Esophagus squamous epithelium (tissue), 5 donors: ENCODE data around the gene CASP7. TPM values are rescaled to one million over a fixed set of nuclear protein-coding genes. Genes with fewer than 3 reads are reported as not detected.

ENCODE experiments used
- DNase-seq: peaks from one replicate; lab custom pipeline; 2025; lab: John Stamatoyannopoulos, UW
- H3K27ac ChIP-seq, 4 donors: fragments of 200-600 bp; sonication (generic); one replicate each; pipeline ENCODE4 v1.5.1; 2016 to 2019; ENCODE audit warnings: mild to moderate bottlenecking in 1 of 4
- H3K27me3 ChIP-seq, 4 donors: fragments of 200-600 bp; sonication (generic); 1 replicate in 3 of 4; 2 replicates in 1 of 4; pipeline versions ENCODE4 v1.5.1 to v1.6.0; 2017 to 2021; ENCODE audit warnings: antibody characterized with exemption in 1 of 4
- H3K36me3 ChIP-seq, 3 donors: fragments of 200-600 bp; sonication (generic); one replicate each; pipeline ENCODE4 v1.5.1; 2016 to 2019
- H3K4me1 ChIP-seq, 3 donors: fragments of 200-600 bp; sonication (generic); one replicate each; pipeline ENCODE4 v1.5.1; 2017 to 2019
- H3K4me3 ChIP-seq, 4 donors: fragments of 200-600 bp; sonication (generic); 1 replicate in 3 of 4; 2 replicates in 1 of 4; pipeline ENCODE4 v1.5.1; 2016 to 2019; ENCODE audit warnings: mild to moderate bottlenecking in 2 of 4, moderate library complexity in 1 of 4
- H3K9me3 ChIP-seq, 3 donors: fragments of 200-600 bp; sonication (generic); one replicate each; pipeline ENCODE4 v1.5.1; 2016 to 2019
- POLR2A ChIP-seq, 4 donors: fragments of 450-650 bp; IDR thresholded peaks; one replicate each; pipeline ENCODE4 v1.6.1; 2017; ENCODE audit warnings: antibody characterized with exemption in 4 of 4, mild to moderate bottlenecking in 4 of 4, moderate library complexity in 3 of 4
- WGBS, 2 donors: methylation state at CpG; one replicate each; pipeline ENCODE4 v1.1.5; 2018; 5-methylcytosine and 5-hydroxymethylcytosine counted together
- intact Hi-C: fragments of 100-400 bp; cut with DNase I; formaldehyde crosslinking; loops from one replicate; pipeline ENCODE4 v1.15.0; 2022
- total RNA-seq, 4 donors: library from RNA; depleted of rRNA; stranded (reverse); fragments of >200 nt; gene quantifications; one replicate each; pipeline ENCODE4 v1.1.0, GENCODE V29; 2016
- TF ChIP-seq, protein P1 (sequence below), 6 experiments: fragments of 450-650 bp in 4 of 6; fragments of 200-600 bp in 2 of 6; sonication (generic) in 2 of 6; IDR thresholded peaks; one replicate each; pipeline ENCODE4 v1.5.1; 2016 to 2019; ENCODE audit warnings: antibody characterized with exemption in 6 of 6, mild to moderate bottlenecking in 4 of 6, moderate library complexity in 4 of 6
- donor health status: DM: yes; HTN: yes; CAD: no.

CASP7 gene
- total RNA-seq, 4 donors from 2014 or later: 12.9 to 24.2 (median 18.8) TPM

DNA sequence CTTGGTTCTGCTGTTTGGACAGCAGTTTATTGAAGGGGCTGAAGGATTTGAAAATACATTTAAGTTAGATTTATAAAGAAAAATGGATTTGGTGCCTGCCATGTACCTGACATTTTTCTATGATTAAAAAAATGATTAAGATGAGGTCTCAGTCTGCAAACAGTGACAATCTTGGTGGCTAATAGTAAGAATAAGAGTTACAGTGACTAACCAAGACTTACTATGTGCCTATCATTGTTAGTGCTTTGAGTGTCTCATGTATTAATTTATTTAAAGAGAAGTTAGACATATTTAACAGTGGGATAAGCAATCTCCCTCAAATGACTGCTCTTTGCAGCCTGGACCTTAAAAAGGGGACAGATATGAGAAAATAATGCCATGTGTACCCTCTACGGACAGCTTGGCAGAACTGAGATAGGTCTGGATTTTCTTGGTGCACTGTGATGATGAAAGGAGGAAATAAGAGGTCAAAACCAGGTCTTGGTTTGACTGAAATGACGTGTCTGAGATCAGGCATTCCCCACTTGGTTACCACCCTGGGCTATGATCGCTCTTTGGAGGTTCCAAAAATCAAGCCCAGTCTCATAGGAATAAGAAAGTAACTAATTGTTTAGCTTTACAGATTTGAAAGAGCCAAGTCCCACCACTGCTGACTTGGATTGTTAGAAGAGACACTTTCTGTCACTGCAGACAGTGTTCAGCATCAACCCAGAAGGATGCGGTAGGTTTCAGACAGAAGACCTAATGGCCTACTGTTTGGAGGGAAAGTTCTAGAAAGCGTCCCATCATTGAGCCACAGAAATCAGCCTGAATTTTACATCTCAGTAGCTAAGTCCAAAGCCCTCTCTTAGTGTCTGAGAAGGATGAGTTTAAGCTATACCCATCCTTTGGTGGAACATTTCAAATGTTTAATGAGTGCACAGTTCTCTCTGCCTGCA, 2.1 kb downstream of the CASP7 start:
- H3K36me3 ChIP-seq: no peaks in the 10 kb centered on the region
- DNase-seq: no peak
- peaks cover 8 to 30% (median 15%) of the 10 kb centered on the region in 3 donors for H3K4me1 ChIP-seq
- peaks cover 0 to 4% (median 0%) of the 10 kb centered on the region in 3 donors for H3K9me3 ChIP-seq
- peak overlapping the region in 3 of 4 donors; percentile 95 to 99 (median 96) for H3K27ac ChIP-seq
- intact Hi-C loops: no loop called here
- TF ChIP-seq, protein P1, sequence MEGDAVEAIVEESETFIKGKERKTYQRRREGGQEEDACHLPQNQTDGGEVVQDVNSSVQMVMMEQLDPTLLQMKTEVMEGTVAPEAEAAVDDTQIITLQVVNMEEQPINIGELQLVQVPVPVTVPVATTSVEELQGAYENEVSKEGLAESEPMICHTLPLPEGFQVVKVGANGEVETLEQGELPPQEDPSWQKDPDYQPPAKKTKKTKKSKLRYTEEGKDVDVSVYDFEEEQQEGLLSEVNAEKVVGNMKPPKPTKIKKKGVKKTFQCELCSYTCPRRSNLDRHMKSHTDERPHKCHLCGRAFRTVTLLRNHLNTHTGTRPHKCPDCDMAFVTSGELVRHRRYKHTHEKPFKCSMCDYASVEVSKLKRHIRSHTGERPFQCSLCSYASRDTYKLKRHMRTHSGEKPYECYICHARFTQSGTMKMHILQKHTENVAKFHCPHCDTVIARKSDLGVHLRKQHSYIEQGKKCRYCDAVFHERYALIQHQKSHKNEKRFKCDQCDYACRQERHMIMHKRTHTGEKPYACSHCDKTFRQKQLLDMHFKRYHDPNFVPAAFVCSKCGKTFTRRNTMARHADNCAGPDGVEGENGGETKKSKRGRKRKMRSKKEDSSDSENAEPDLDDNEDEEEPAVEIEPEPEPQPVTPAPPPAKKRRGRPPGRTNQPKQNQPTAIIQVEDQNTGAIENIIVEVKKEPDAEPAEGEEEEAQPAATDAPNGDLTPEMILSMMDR (IDR thresholded peaks at IDR 0.05): no peak
- no peak for TF ChIP-seq POLR2A (IDR thresholded peaks at IDR 0.05)
- WGBS, 2 donors: 46 to 72% methylated on average over 5 of the region's 5 CpGs
- peak overlapping the region in 1 of 4 donors; percentile 80 for H3K4me3 ChIP-seq
- no peaks in the 10 kb centered on the region for H3K27me3 ChIP-seq

DNA sequence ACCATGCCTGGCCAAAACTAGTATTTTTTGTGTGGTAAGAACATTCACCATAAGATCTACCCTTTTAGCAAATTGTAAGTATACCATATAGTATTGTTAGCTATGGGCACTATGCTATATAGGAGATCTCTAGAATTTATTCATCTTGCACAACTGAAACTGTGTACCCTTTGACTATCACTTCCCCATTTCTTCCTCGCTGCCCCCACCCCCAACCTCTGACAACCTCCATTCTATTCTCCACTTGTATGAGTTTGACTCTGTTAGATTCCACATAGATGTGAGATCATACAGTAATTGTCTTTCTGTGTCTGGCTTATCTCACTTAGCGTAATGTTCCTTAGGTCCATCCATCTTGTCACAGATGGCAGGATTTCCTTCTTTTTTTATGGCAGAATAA, 3.6 kb downstream of the CASP7 start:
- TF ChIP-seq, protein P1 (IDR thresholded peaks at IDR 0.05): no peak
- no peak for TF ChIP-seq POLR2A (IDR thresholded peaks at IDR 0.05)
- Histone ChIP-seq H3K4me1 (peaks cover 8 to 30% (median 15%) of the 10 kb centered on the region in 3 donors), H3K4me3 (no peak overlapping the region), H3K27me3 (no peaks in the 10 kb centered on the region), H3K36me3 (no peaks in the 10 kb centered on the region), H3K9me3 (peaks cover 0 to 10% (median 3%) of the 10 kb centered on the region in 3 donors), H3K27ac (no peak overlapping the region)
- intact Hi-C loops: no loop called here
- DNase-seq: no peak
- WGBS, 2 donors: 77 to 85% methylated on average over 2 of the region's 2 CpGs

DNA sequence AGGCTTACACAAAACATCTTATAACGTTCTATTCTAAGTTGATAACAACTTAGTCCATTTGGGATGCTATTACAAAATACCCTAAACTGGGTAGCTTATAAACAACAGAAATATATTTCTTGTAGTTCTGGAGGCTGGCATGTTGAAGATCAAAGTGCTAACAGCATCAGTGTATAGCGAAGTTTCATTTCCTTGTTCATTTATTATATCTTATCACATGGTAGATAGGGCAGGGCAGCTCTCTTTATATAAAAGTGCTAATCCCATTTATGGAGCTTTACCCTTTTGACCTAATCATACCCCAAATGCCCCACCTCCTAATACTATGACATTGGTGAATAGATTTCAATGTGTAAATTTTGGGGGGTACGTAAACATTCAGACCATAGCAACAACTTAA, 6.3 kb downstream of the CASP7 start:
- H3K4me3 ChIP-seq: no peak overlapping the region
- WGBS, 2 donors: 86 to 93% methylated on average over 3 of the region's 3 CpGs
- H3K27ac ChIP-seq: no peak overlapping the region
- peaks cover 0 to under 1% (median 0%) of the 10 kb centered on the region in 3 donors for H3K36me3 ChIP-seq
- no peak for DNase-seq
- intact Hi-C loops: no loop called here
- TF ChIP-seq POLR2A (IDR thresholded peaks at IDR 0.05): no peak
- TF ChIP-seq, protein P1 (IDR thresholded peaks at IDR 0.05): no peak
- peaks cover 0 to 15% (median 3%) of the 10 kb centered on the region in 3 donors for H3K9me3 ChIP-seq
- no peaks in the 10 kb centered on the region for H3K27me3 ChIP-seq
- peaks cover 8 to 14% (median 11%) of the 10 kb centered on the region in 3 donors for H3K4me1 ChIP-seq

DNA sequence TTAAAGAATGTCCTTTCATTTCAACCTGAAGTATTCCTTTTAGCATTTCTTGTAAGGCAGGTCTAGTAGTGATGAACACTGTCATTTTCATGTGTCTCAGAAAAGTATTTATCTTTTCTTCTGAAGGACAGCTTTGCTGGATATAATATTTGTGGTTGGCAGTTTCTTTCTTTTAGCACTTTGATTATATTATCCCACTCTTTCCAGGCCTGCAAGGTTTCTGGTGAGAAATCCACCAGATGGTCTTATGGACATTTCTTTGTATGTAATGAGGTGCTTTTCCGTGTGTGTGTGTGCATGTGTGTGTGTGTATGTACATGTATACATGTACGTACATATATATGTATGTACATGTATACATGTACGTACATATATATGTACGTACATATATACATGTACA, 7.3 kb downstream of the CASP7 start:
- H3K9me3 ChIP-seq: peaks cover 0 to 20% (median 6%) of the 10 kb centered on the region in 3 donors
- peaks cover 0 to 10% (median 0%) of the 10 kb centered on the region in 3 donors for H3K36me3 ChIP-seq
- intact Hi-C loops: no loop called here
- no peak for TF ChIP-seq POLR2A (IDR thresholded peaks at IDR 0.05)
- TF ChIP-seq, protein P1 (IDR thresholded peaks at IDR 0.05): no peak
- peaks cover 0 to 4% (median under 1%) of the 10 kb centered on the region in 3 donors for H3K4me1 ChIP-seq
- H3K27ac ChIP-seq: no peak overlapping the region
- no peak overlapping the region for H3K4me3 ChIP-seq
- DNase-seq: no peak
- H3K27me3 ChIP-seq: no peaks in the 10 kb centered on the region
- 74 to 93% methylated on average over 4 of the region's 4 CpGs for WGBS, 2 donors

DNA sequence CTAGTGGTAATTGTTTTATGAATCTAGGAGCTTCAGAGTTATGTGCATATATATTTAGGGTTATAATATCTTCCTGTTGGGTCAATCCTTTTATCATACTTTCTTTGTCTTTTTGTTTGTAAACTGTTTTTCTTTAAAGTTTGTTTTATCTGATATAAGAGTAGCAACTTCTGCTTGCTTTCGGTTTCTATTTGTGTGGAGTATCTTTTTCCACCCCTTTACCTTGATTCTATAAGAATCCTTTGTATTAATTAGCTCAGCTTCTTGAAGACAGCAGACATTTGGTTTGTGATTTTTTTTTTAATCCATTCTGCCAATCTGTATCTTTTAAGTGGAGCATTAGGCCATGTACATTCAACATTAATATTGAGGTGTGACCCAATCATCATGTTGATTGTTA, 9.3 kb downstream of the CASP7 start:
- Histone ChIP-seq H3K9me3 (peaks cover 0 to 41% (median 25%) of the 10 kb centered on the region in 3 donors), H3K4me1 (no peaks in the 10 kb centered on the region), H3K4me3 (no peak overlapping the region), H3K27ac (no peak overlapping the region), H3K27me3 (no peaks in the 10 kb centered on the region), H3K36me3 (peaks cover 0 to 28% (median 0%) of the 10 kb centered on the region in 3 donors)
- 74 to 100% methylated on average over 1 of the region's 1 CpG for WGBS, 2 donors
- intact Hi-C loops: no loop called here
- TF ChIP-seq, protein P1 (IDR thresholded peaks at IDR 0.05): no peak
- TF ChIP-seq POLR2A (IDR thresholded peaks at IDR 0.05): no peak
- no peak for DNase-seq
